Measurements from ENCODE around the gene R3HDM1.
"Not testable (repeated sequence)": the region's sequence is repeated elsewhere in the genome, so short reads cannot be mapped to it uniquely, and the experiment has no call there.

The R3HDM1 gene

GRCh38 chr2:135641156-135642068 lies 110.1 kb downstream of the R3HDM1 start:
- DNase-seq (ENCODE audit: low read depth in 2 of 2) = no peak

DNA sequence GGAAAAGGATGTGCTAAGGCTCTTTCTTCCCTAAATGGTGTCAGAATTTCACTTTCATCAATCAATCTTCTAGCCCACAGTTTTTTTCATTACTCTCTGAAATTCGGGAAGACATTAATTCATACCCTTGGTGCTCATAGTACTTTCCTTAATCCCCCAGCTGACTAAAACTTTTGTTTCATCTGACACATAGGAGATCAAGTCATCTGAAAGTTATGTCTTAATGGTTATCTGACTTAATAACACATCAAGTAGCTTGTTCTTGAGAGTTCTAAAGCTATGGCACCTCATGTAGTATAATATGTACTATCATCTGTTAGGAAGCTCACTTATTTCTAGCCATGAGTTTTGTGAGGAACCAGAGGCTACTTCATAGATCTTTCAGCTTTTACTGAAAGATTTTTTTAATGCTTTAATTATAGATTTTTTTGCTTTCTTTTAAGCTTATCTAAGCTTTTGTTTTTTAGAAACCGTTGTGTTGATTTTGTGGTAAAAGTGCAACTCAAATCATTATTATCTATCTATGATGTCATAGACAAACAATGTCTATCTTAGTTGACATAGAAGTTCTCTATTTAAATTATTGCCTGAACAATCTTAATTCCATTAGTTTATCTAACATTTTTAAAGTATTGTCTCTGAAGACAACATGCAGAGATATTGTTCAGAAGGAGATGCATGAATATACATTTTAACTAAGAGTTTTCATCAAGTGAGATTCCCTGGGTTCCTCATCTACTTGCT lies 116.7 kb downstream of the R3HDM1 start:
- no peak for DNase-seq (ENCODE audit: low read depth in 2 of 2)

- DNase-seq (ENCODE audit: low read depth in 2 of 2) = no peak
These were observed 119.4 kb downstream of the R3HDM1 start for GRCh38 chr2:135650721-135651120.

DNA sequence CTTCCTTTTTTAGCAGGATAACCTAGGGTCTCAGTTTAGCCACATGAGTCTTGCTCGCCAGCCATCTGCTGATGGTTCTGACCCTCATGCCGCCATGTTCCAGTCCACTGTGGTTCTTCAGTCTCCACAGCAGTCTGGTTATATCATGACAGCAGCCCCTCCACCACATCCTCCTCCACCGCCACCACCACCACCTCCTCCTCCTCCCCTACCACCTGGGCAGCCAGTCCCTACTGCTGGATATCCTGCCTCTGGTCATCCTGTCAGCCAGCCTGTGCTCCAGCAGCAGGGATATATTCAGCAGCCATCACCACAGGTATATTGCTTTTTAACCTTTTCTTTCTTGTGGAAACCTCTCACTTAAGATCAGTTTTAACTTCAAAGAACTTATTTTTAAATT lies 120.4 kb downstream of the R3HDM1 start:
- no peak for DNase-seq (ENCODE audit: low read depth in 2 of 2)

GRCh38 chr2:135654239-135654638 lies 123.0 kb downstream of the R3HDM1 start:
- DNase-seq (ENCODE audit: low read depth in 2 of 2) = not testable (repeated sequence)

- peak; percentile 1 to 18 for DNase-seq (ENCODE audit: low read depth in 2 of 2)
These were observed 126.7 kb downstream of the R3HDM1 start for GRCh38 chr2:135657806-135658582.

GRCh38 chr2:135662088-135662487 lies 130.8 kb downstream of the R3HDM1 start:
- DNase-seq (ENCODE audit: low read depth in 2 of 2) = no peak

DNA sequence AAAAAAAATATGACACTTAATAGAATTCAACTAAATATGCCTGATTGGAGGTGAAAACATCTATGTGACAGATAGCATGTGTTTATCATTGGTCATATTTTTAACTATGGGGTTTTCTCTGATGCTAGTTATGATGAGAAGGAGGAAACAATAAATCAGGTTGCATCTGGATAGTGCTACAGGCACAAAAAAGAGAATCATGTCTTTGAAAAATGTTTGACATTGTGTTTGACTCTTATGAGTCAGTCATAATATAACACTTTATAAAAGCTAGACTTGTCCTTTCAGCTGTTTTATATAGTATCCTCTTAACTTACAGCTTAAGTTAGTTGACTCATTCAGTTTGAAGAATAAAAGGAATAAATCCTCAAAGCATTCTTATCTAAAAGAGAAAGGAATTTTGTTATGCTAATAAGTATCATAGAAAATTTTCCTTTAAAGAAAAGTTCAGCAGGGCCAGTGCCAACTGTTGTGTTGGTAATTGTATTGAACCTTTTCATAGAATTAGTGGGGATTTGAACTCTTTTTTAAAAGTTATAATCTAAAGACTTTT lies 131.9 kb downstream of the R3HDM1 start:
- no peak for DNase-seq (ENCODE audit: low read depth in 2 of 2)

- DNase-seq (ENCODE audit: low read depth in 2 of 2) = no peak
These were observed 133.4 kb downstream of the R3HDM1 start for GRCh38 chr2:135664623-135665068.

DNA sequence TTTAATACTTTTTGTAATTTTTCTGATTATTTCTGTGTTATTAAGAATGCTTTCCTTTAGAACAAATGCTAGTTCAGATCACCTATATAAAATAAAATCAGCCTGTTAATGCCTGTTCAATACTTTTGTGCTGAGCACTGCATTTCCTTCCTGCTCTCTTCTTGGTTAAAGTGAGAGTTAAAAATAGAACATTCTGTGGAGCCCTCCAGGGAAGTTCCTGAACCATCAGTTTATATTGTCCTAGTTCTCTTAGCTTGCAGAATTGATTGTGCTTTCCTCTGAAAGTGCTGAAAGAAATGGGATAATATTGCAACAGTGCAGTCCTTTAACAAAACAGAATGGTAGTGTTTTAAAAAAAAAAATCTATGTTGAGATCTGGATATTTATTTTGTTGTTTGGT lies 135.8 kb downstream of the R3HDM1 start:
- no peak for DNase-seq (ENCODE audit: low read depth in 2 of 2)

GRCh38 chr2:135674453-135674852 lies 143.2 kb downstream of the R3HDM1 start:
- DNase-seq (ENCODE audit: low read depth in 2 of 2) = no peak

DNA sequence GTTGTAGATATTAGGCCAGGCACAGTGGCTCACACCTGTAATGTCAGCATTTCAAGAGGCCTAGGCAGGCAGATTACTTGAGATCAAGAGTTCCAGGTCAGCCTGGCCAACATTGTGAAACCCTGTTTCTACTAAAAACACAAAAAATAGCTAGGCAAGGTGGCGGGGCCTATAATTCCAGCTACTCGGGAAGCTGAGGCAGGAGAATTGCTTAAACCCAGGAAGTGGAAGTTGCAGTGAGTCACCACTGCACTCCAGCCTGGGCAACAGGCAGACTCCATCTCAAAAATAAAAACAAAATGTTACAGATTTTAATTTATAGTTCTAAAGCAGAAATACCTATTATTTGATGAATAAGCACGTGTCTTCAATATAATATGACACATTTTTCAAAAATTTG lies 144.7 kb downstream of the R3HDM1 start:
- no peak for DNase-seq (ENCODE audit: low read depth in 2 of 2)

- no peak for DNase-seq (ENCODE audit: low read depth in 2 of 2)
These were observed 147.8 kb downstream of the R3HDM1 start for GRCh38 chr2:135679125-135679524.

- no peak for DNase-seq (ENCODE audit: low read depth in 2 of 2)
These were observed 154.1 kb downstream of the R3HDM1 start for GRCh38 chr2:135685361-135685760.

- DNase-seq (ENCODE audit: low read depth in 2 of 2) = no peak
These were observed 157.7 kb downstream of the R3HDM1 start for GRCh38 chr2:135688978-135689377.

- DNase-seq (ENCODE audit: low read depth in 2 of 2) = no peak
These were observed 158.4 kb downstream of the R3HDM1 start for GRCh38 chr2:135689679-135690078.

DNA sequence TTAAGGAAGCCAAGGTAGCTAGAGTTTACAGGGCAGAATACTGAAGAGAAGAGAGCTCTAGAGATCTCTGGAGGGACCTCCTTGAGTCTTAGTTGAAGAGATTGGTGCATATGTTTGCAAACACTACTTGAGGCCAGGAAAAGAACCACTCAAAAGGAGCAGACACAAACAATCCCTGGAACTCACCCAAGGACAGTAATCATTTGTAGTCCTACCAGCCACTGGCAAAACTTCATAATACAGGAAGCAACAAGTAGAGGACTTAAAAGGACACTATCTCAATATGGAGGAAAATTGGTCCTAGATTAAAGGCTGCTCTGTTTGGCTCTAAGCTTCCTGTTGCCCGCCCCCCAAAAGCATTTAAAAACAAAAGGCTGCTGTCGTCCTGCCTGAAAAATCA lies 163.4 kb downstream of the R3HDM1 start:
- DNase-seq (ENCODE audit: low read depth in 2 of 2) = no peak

GRCh38 chr2:135698838-135699237 lies 167.6 kb downstream of the R3HDM1 start:
- DNase-seq (ENCODE audit: low read depth in 2 of 2) = no peak

GRCh38 chr2:135701442-135701841 lies 170.2 kb downstream of the R3HDM1 start:
- DNase-seq (ENCODE audit: low read depth in 2 of 2) = no peak

GRCh38 chr2:135703300-135703699 lies 172.0 kb downstream of the R3HDM1 start:
- DNase-seq (ENCODE audit: low read depth in 2 of 2) = no peak

DNA sequence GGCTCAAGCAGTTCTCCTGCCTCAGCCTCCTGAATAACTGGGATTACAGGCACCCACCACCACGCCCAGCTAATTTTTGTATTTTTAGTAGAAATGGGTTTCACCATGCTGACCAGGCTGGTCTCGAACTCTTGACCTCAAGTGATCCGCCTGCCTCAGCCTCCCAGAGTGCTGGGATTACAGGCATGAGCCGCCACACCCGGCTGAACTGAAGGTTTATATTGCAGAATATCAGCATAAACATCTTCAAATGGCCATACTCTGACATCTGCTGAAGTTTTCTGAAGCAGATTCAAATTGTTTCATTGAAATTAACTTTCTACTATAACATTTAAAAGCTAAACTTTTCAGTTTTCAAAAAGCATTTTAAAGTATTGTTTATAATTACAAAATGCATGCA lies 172.8 kb downstream of the R3HDM1 start:
- DNase-seq (ENCODE audit: low read depth in 2 of 2) = not testable (repeated sequence)

DNA sequence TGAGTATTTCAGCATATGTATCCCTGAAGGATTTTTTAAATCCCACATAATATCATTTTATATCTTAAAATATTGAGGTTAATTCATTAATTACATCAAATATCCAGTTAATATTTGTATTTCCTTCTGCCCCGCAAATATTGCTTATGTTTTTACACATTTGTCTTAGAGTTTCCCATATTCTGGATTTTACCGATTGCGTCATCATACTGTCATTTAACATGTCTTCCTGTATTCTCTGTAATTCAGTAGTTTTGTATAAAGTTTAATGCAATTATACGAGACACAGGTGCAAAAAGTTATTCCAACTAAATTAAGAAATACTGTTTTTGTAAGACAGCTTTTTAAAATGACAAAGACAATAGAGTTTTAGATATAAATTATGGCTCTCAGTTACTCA lies 176.9 kb downstream of the R3HDM1 start:
- DNase-seq (ENCODE audit: low read depth in 2 of 2) = no peak
